ENCODE data around the gene SPATA32.

- no peak for TF ChIP-seq TAF1 (IDR thresholded peaks at IDR 0.05; ENCODE audit: borderline replicate concordance, insufficient read depth, low read length)
- TF ChIP-seq, protein P1, sequence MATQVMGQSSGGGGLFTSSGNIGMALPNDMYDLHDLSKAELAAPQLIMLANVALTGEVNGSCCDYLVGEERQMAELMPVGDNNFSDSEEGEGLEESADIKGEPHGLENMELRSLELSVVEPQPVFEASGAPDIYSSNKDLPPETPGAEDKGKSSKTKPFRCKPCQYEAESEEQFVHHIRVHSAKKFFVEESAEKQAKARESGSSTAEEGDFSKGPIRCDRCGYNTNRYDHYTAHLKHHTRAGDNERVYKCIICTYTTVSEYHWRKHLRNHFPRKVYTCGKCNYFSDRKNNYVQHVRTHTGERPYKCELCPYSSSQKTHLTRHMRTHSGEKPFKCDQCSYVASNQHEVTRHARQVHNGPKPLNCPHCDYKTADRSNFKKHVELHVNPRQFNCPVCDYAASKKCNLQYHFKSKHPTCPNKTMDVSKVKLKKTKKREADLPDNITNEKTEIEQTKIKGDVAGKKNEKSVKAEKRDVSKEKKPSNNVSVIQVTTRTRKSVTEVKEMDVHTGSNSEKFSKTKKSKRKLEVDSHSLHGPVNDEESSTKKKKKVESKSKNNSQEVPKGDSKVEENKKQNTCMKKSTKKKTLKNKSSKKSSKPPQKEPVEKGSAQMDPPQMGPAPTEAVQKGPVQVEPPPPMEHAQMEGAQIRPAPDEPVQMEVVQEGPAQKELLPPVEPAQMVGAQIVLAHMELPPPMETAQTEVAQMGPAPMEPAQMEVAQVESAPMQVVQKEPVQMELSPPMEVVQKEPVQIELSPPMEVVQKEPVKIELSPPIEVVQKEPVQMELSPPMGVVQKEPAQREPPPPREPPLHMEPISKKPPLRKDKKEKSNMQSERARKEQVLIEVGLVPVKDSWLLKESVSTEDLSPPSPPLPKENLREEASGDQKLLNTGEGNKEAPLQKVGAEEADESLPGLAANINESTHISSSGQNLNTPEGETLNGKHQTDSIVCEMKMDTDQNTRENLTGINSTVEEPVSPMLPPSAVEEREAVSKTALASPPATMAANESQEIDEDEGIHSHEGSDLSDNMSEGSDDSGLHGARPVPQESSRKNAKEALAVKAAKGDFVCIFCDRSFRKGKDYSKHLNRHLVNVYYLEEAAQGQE (IDR thresholded peaks at IDR 0.05; ENCODE audit: insufficient read depth in 1 of 2, low read depth in 2 of 2, low read length in 2 of 2) = no peak
These were observed 3.9 kb upstream of the SPATA32 start for GRCh38 chr17:45265821-45266220.

All from PFSK-1 (cell line).